H1 (cell line): ENCODE measurements around the gene FLVCR2. TPM values are rescaled to one million over a fixed set of nuclear protein-coding genes. Genes with fewer than 3 reads are reported as not detected.

Experiments
- CTCF ChIA-PET: fragments of 300-600 bp; sonication (Branson Sonifier 250); formaldehyde crosslinking; loops from one replicate; lab custom pipeline; 2021; ENCODE audit not compliant: partially characterized antibody; lab: Charles Lee
- POLR2A ChIA-PET: fragments of 300-600 bp; sonication (Branson Sonifier 250); formaldehyde crosslinking; loops from one replicate; lab custom pipeline; 2021; ENCODE audit warnings: inconsistent platforms; ENCODE audit not compliant: partially characterized antibody; lab: Charles Lee
- DNase-seq, 2 experiments: peaks; one replicate each; pipeline versions ENCODE4 v3.0.0 to v3.0.0-alpha.2; 2010 to 2022; ENCODE audit warnings: low spot score in 2 of 2, low read depth in 1 of 2, mixed read lengths in 1 of 2
- FAIRE-seq: peaks from 2 replicates; lab custom pipeline; 2011; peaks lifted over from hg19 to GRCh38; lab: Jason Lieb, UNC
- H2AFZ ChIP-seq: 2 replicates; pipeline ENCODE4 v1.8.1; 2012; ENCODE audit warnings: low read length, inconsistent platforms
- H2AK5ac ChIP-seq: 2 replicates; pipeline ENCODE4 v1.6.1; 2013; ENCODE audit warnings: low read depth, low read length
- H2BK120ac ChIP-seq: replicated peaks from 2 replicates; pipeline ENCODE3; 2013; ENCODE audit warnings: low read depth, low read length, inconsistent platforms
- H2BK12ac ChIP-seq: 2 replicates; pipeline ENCODE4 v1.6.1; 2013; ENCODE audit warnings: low read depth, low read length
- H2BK15ac ChIP-seq: 2 replicates; pipeline ENCODE4 v1.6.1; 2013; ENCODE audit warnings: low read length
- H2BK20ac ChIP-seq: 2 replicates; pipeline ENCODE4 v1.6.1; 2013; ENCODE audit warnings: low read length
- H2BK5ac ChIP-seq: 2 replicates; pipeline ENCODE4 v1.6.1; 2013; ENCODE audit warnings: low read depth, low read length
- H3K14ac ChIP-seq: 2 replicates; pipeline ENCODE4 v1.6.1; 2013; ENCODE audit warnings: inconsistent platforms; ENCODE audit not compliant: insufficient read length
- H3K18ac ChIP-seq: 2 replicates; pipeline ENCODE4 v1.6.1; 2013; ENCODE audit warnings: low read length; ENCODE audit errors: extremely low read depth
- H3K23ac ChIP-seq: 2 replicates; pipeline ENCODE4 v1.6.1; 2013; ENCODE audit warnings: inconsistent platforms; ENCODE audit not compliant: insufficient read length
- H3K23me2 ChIP-seq: 2 replicates; pipeline ENCODE4 v1.6.1; 2013; ENCODE audit warnings: low read depth, low read length
- H3K27ac ChIP-seq: 2 replicates; pipeline ENCODE4 v1.6.1; 2011; ENCODE audit warnings: low read depth, low read length, inconsistent platforms
- H3K27me3 ChIP-seq, 4 experiments: replicated peaks in 1 of 4; 1 replicate in 1 of 4; 2 replicates in 3 of 4; pipeline versions ENCODE4 v1.6.1 to v1.8.1; 2011 to 2013; ENCODE audit warnings: low read length in 3 of 4, mild to moderate bottlenecking in 3 of 4, inconsistent platforms in 2 of 4, mixed read lengths in 2 of 4, moderate library complexity in 1 of 4; ENCODE audit not compliant: control insufficient read depth in 3 of 4, insufficient read depth in 3 of 4; ENCODE audit errors: extremely low read depth in 1 of 4
- H3K36me3 ChIP-seq, 4 experiments: 2 replicates each; pipeline versions ENCODE4 v1.6.1 to v1.8.1; 2011 to 2013; ENCODE audit warnings: mild to moderate bottlenecking in 4 of 4, low read length in 3 of 4, moderate library complexity in 2 of 4, control low read depth in 1 of 4, inconsistent platforms in 1 of 4; ENCODE audit not compliant: insufficient read depth in 4 of 4, control insufficient read depth in 2 of 4
- H3K4ac ChIP-seq: replicated peaks from 2 replicates; pipeline ENCODE3; 2013; ENCODE audit warnings: low read length, low read depth, mixed read lengths, inconsistent platforms; ENCODE audit not compliant: insufficient read length
- H3K4me1 ChIP-seq, 4 experiments: replicated peaks in 1 of 4; 1 replicate in 1 of 4; 2 replicates in 3 of 4; pipeline versions ENCODE4 v1.6.1 to v1.8.1; 2011 to 2013; ENCODE audit warnings: low read length in 3 of 4, inconsistent platforms in 2 of 4, mixed read lengths in 1 of 4; ENCODE audit not compliant: insufficient read depth in 4 of 4, control insufficient read depth in 3 of 4
- H3K4me2 ChIP-seq, 2 experiments: 2 replicates each; pipeline versions ENCODE4 v1.6.1 to v1.8.1; 2011 to 2013; ENCODE audit warnings: low read depth in 2 of 2, low read length in 2 of 2, control low read depth in 1 of 2, inconsistent platforms in 1 of 2, mild to moderate bottlenecking in 1 of 2; ENCODE audit not compliant: insufficient read depth in 1 of 2
- H3K4me3 ChIP-seq, 4 experiments: fragments of 200-600, 300-600 bp in 1 of 4; sonication (generic), shearing (Covaris generic), sonication (Bioruptor Twin) in 1 of 4; 2 replicates each; pipeline versions ENCODE4 v1.5.1 to v1.8.1; 2011 to 2016; ENCODE audit warnings: low read length in 4 of 4, low read depth in 3 of 4, control low read depth in 2 of 4, inconsistent platforms in 2 of 4, mild to moderate bottlenecking in 2 of 4, mixed read lengths in 1 of 4, moderate library complexity in 1 of 4; ENCODE audit not compliant: insufficient read depth in 2 of 4; ENCODE audit errors: extremely low read depth in 1 of 4
- H3K56ac ChIP-seq: replicated peaks from 2 replicates; pipeline ENCODE3; 2013; ENCODE audit warnings: low read depth, mild to moderate bottlenecking, mixed read lengths, low read length, inconsistent platforms; ENCODE audit not compliant: insufficient read length
- H3K79me1 ChIP-seq: 2 replicates; pipeline ENCODE4 v1.6.1; 2013; ENCODE audit warnings: low read depth, low read length, control low read depth
- H3K79me2 ChIP-seq, 2 experiments: 2 replicates each; pipeline versions ENCODE4 v1.6.1 to v1.8.1; 2012 to 2013; ENCODE audit warnings: low read length in 2 of 2, mild to moderate bottlenecking in 2 of 2, inconsistent platforms in 1 of 2; ENCODE audit not compliant: insufficient read depth in 2 of 2, control insufficient read depth in 1 of 2
- H3K9ac ChIP-seq, 4 experiments: replicated peaks in 1 of 4; 1 replicate in 1 of 4; 2 replicates in 3 of 4; pipeline versions ENCODE4 v1.6.1 to v1.8.1; 2011 to 2013; ENCODE audit warnings: low read depth in 3 of 4, low read length in 3 of 4, control low read depth in 2 of 4, mild to moderate bottlenecking in 2 of 4, moderate library complexity in 2 of 4, inconsistent platforms in 1 of 4; ENCODE audit errors: extremely low read depth in 1 of 4
- H3K9me3 ChIP-seq, 2 experiments: 2 replicates each; pipeline versions ENCODE4 v1.6.1 to v1.8.1; 2012 to 2013; ENCODE audit warnings: mild to moderate bottlenecking in 2 of 2, moderate library complexity in 2 of 2, control low read depth in 1 of 2, inconsistent platforms in 1 of 2, low read depth in 1 of 2, low read length in 1 of 2, mixed read lengths in 1 of 2; ENCODE audit not compliant: insufficient read depth in 2 of 2
- H4K20me1 ChIP-seq, 2 experiments: replicated peaks in 1 of 2; 2 replicates each; pipeline versions ENCODE3 to v1.8.1; 2011 to 2013; ENCODE audit warnings: inconsistent platforms in 2 of 2, low read length in 2 of 2, mild to moderate bottlenecking in 1 of 2; ENCODE audit not compliant: insufficient read depth in 2 of 2, control insufficient read depth in 1 of 2
- H4K5ac ChIP-seq: 2 replicates; pipeline ENCODE4 v1.6.1; 2013; ENCODE audit warnings: low read length, low read depth, mixed read lengths, inconsistent platforms; ENCODE audit not compliant: insufficient read length
- H4K8ac ChIP-seq: 2 replicates; pipeline ENCODE4 v1.8.0; 2013; ENCODE audit warnings: mild to moderate bottlenecking, moderate library complexity, low read length, inconsistent platforms; ENCODE audit not compliant: insufficient read depth; ENCODE audit errors: extremely low read depth
- H4K91ac ChIP-seq: replicated peaks from 2 replicates; pipeline ENCODE3; 2013; ENCODE audit warnings: low read length, mixed read lengths, inconsistent platforms; ENCODE audit not compliant: insufficient read length
- ASH2L ChIP-seq: fragments of 200-600, 300-600 bp; sonication (generic); IDR thresholded peaks from one replicate; pipeline ENCODE4 v1.7.1; 2017; ENCODE audit warnings: low read length
- BCL11A ChIP-seq, 2 experiments: IDR thresholded peaks; one replicate each; pipeline ENCODE4 v1.6.1; 2011; ENCODE audit warnings: low read depth in 2 of 2, low read length in 2 of 2, mild to moderate bottlenecking in 2 of 2
- EP300 ChIP-seq, 2 experiments: IDR thresholded peaks; 1 replicate in 1 of 2; 2 replicates in 1 of 2; pipeline ENCODE4 v1.6.1; 2011 to 2012; ENCODE audit warnings: low read depth in 2 of 2, low read length in 2 of 2, mild to moderate bottlenecking in 2 of 2, borderline replicate concordance in 1 of 2, inconsistent platforms in 1 of 2, moderate library complexity in 1 of 2
- GABPA ChIP-seq: IDR thresholded peaks from 2 replicates; pipeline ENCODE4 v1.6.1; 2011; ENCODE audit warnings: mild to moderate bottlenecking, low read length, moderate library complexity, borderline replicate concordance; ENCODE audit not compliant: insufficient read depth
- HDAC6 ChIP-seq: IDR thresholded peaks from one replicate; pipeline ENCODE4 v1.7.1; 2012; ENCODE audit warnings: low read depth, mild to moderate bottlenecking, inconsistent platforms, low read length, moderate library complexity
- NANOG ChIP-seq: IDR thresholded peaks from 2 replicates; pipeline ENCODE4 v1.6.1; 2011; ENCODE audit warnings: low read length, low read depth, mild to moderate bottlenecking, inconsistent platforms; ENCODE audit not compliant: insufficient read depth, poor library complexity, severe bottlenecking
- RAD21 ChIP-seq, 2 experiments: IDR thresholded peaks in 1 of 2; conservative IDR thresholded peaks in 1 of 2; 2 replicates each; pipeline ENCODE4 v1.6.1; 2011; ENCODE audit warnings: low read depth in 2 of 2, low read length in 2 of 2, improper control_type of control experiment in 1 of 2, inconsistent platforms in 1 of 2, mild to moderate bottlenecking in 1 of 2, moderate library complexity in 1 of 2
- SP1 ChIP-seq: IDR thresholded peaks from 2 replicates; pipeline ENCODE4 v1.6.1; 2011; ENCODE audit warnings: low read depth, low read length
- TCF12 ChIP-seq: IDR thresholded peaks from 2 replicates; pipeline ENCODE4 v1.6.1; 2011; ENCODE audit warnings: low read depth, mild to moderate bottlenecking, low read length
- USF2 ChIP-seq: IDR thresholded peaks from 2 replicates; pipeline ENCODE4 v1.6.1; 2011; ENCODE audit warnings: low read length, improper control_type of control experiment
- ZNF274 ChIP-seq: IDR thresholded peaks from 2 replicates; pipeline ENCODE4 v1.7.0; 2012; ENCODE audit warnings: low read length, borderline replicate concordance; ENCODE audit errors: extremely low read depth
- WGBS, 2 experiments: shearing (Covaris generic) in 1 of 2; methylation state at CpG; one replicate each; pipeline versions ENCODE4 v1.1.6 to v1.1.7; 2013 to 2015; ENCODE audit warnings: low lambda C conversion rate in 2 of 2, mixed read lengths in 2 of 2, inconsistent platforms in 1 of 2, low coverage in 1 of 2, missing lambda C conversion rate in 1 of 2; ENCODE audit not compliant: insufficient replicate concordance in 2 of 2, insufficient coverage in 1 of 2, insufficient read length in 1 of 2; ENCODE audit errors: extremely low coverage in 1 of 2, missing lambda C conversion rate in 1 of 2; 5-methylcytosine and 5-hydroxymethylcytosine counted together
- polyA plus RNA-seq, 7 experiments: library from polyadenylated mRNA; depleted of rRNA in 3 of 7; stranded (reverse) in 5 of 7; unstranded in 2 of 7; fragments of >200 nt in 5 of 7; fragments of 200-250 nt in 2 of 7; gene quantifications; 1 replicate in 5 of 7; 2 replicates in 1 of 7; 4 replicates in 1 of 7; pipeline versions ENCODE4 v1.2.1 to v1.2.3, GENCODE V29; 2011 to 2013; ENCODE audit warnings: missing spikeins in 2 of 7, mixed read lengths in 2 of 7
- total RNA-seq: library from RNA; stranded (reverse); fragmentation: NEBNext Ultra II Directional; extraction: Animal tissue kit (Norgen Biotek cat#: 25700); gene quantifications from 2 replicates; pipeline ENCODE4 v1.2.1, GENCODE V29; 2021

FLVCR2 gene
- total and polyA plus RNA-seq, 2 of the 8 experiments (the other 6 are each of a cell fraction or from before 2014, with no cell fraction given): 7.1 to 8.2 TPM

- no peaks in the 10 kb centered on the region for H3K79me2 ChIP-seq
- H2BK5ac ChIP-seq: no peak overlapping the region
- WGBS, 2 experiments: 90% methylated on average over 6 of the region's 6 CpGs; no CpG with 5 or more reads in 1 of the 2 experiments
- no peaks in the 10 kb centered on the region for H4K20me1 ChIP-seq
- H2BK12ac ChIP-seq: no peak overlapping the region
- ChIA-PET CTCF (interaction anchor here (0.9 to 19.5 kb wide), 6 partner anchors 9 to 264 kb away, joined by 3 to 348 read pairs (median 4); partner anchors contain the start of genes ERG28 and TTLL5), POLR2A (interaction anchor here (0.6 kb wide), 1 partner anchor 84 kb away, joined by 4 read pairs; no protein-coding TSS in a partner anchor)
- no peak overlapping the region for H3K4me2 ChIP-seq
- no peak overlapping the region for H4K8ac ChIP-seq
- H3K23ac ChIP-seq: no peak overlapping the region
- no peak for FAIRE-seq
- no peak overlapping the region for H3K9ac ChIP-seq
- no peaks in the 10 kb centered on the region for H3K9me3 ChIP-seq
- no peaks in the 10 kb centered on the region for H3K79me1 ChIP-seq
- no peak overlapping the region for H4K91ac ChIP-seq
- H2BK120ac ChIP-seq: no peak overlapping the region
- H3K23me2 ChIP-seq: peaks cover 3% of the 10 kb centered on the region; the same call in 1 of the 2 replicates
- H2BK20ac ChIP-seq: no peak overlapping the region
- no peak overlapping the region for H3K18ac ChIP-seq
- no peak for DNase-seq
- peak overlapping the region; percentile 59; the same call in 1 of the 2 replicates for H2AFZ ChIP-seq
- no peak overlapping the region for H3K56ac ChIP-seq
- no peak overlapping the region for H2BK15ac ChIP-seq
- no peak overlapping the region for H3K4ac ChIP-seq
- no peaks in the 10 kb centered on the region for H3K36me3 ChIP-seq
- no peak overlapping the region for H3K4me3 ChIP-seq
- H2AK5ac ChIP-seq: no peak overlapping the region
- no peak overlapping the region for H4K5ac ChIP-seq
- H3K27me3 ChIP-seq: peaks cover 0 to 2% (median 0%) of the 10 kb centered on the region in 4 experiments; a peak in 1 of 7 replicates
- H3K27ac ChIP-seq: no peak overlapping the region
- no peak overlapping the region for H3K14ac ChIP-seq
- 0 out of 7 replicates have a peak, but pooled peaks cover 0 to 5% (median 0%) of the 10 kb centered on the region in 4 experiments for H3K4me1 ChIP-seq
- TF ChIP-seq TCF12 (no peak), ASH2L (no peak), BCL11A (IDR thresholded peaks at IDR 0.05; ENCODE audit: low read depth in 2 of 2, low read length in 2 of 2) (no peak), RAD21 (IDR thresholded peaks at IDR 0.05 in 1 of 2, conservative IDR thresholded peaks at IDR 0.05 in 1 of 2; ENCODE audit: low read depth in 2 of 2, low read length in 2 of 2) (no peak), HDAC6 (no peak), USF2 (no peak), GABPA (no peak), ZNF274 (no peak), EP300 (IDR thresholded peaks at IDR 0.05; ENCODE audit: borderline replicate concordance in 1 of 2, low read depth in 2 of 2, low read length in 2 of 2) (no peak), NANOG (no peak), SP1 (no peak)
Measured at GRCh38 chr14:75572104-75572503, 6.3 kb upstream of the FLVCR2 start.
